Erythroblast (primary cell): ENCODE results near the gene THSD4.
"Not testable (repeated sequence)": the region's sequence is repeated elsewhere in the genome, so short reads cannot be mapped to it uniquely, and the experiment has no call there.

Experiments
- DNase-seq, 2 experiments: peaks; one replicate each; lab custom pipeline; 2025; lab: John Stamatoyannopoulos, UW
- GATA1 ChIP-seq: IDR thresholded peaks from 2 replicates; pipeline ENCODE4 v1.6.1; 2011; ENCODE audit warnings: low read depth, mild to moderate bottlenecking, control low read depth, low read length, moderate library complexity
- POLR2A ChIP-seq: IDR thresholded peaks from 2 replicates; pipeline ENCODE4 v1.6.1; 2011; ENCODE audit warnings: mild to moderate bottlenecking, low read length

The THSD4 gene

GRCh38 chr15:71141572-71141971, 26.3 kb downstream of the THSD4 start:
- TF ChIP-seq GATA1: no peak
- no peak for TF ChIP-seq POLR2A
- DNase-seq: no peak

DNA sequence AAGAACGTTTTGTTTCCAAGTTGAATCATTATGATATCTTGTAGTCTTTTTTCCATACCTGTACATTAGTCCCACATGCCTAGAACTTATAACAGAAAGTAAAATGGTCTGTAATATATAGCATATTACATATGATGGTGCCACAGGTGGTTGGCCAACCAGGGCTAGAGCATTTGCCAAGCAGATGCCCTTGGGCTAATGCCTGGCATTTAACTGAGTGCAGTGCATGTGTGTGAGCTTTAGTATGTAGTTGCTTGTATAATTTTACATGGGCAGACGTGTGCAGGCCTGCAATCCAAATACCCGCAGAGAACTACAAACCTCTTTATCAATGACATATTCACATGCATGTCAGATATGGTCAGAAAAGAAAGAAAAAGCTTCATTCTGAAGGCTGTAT, 27.5 kb downstream of the THSD4 start:
- DNase-seq: no peak
- no peak for TF ChIP-seq GATA1
- no peak for TF ChIP-seq POLR2A

DNA sequence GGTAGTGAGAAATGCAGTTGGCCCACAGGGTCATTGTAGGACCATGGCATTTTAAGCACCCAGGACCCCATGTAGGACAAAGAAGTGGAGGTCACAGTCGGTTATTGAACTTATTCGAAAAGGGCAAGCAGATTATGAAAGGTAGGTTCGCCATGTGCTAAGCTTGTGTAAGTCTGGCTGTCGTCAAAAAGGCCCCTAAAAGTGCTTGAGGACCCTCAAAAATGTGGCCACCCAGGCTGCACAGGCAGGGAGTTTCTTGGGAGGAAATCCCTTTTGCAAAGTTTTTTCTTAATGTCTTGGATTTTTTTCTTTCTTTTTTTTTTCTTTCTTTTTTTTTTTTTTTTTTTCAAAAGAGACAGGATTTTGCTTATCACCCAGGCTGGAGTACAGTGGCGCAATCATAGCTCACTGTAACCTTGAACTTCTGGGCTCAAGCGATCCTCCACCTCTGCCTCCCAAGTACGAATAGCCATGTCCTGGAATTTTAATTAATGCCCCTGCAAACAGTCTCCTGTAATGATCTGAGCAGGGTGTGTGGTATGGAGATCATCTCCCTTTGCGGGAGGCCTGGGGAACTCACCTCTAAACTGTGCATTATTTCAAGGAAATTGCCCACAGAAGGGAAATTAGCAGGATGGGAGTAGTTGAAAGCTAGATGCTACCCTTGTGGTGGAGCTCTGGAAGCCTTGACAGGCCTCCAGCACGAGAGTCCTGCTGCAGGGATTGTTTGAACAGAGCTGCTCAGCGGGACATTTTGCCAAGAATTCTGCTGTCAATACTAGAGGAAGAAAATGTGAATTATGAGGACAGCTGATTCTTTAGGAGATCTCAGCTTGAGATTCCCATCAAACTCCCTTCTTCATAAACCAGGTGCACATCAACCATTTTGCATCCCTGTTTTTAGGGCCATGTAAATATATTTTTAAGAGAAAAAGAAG, 28.4 kb downstream of the THSD4 start:
- DNase-seq: no peak
- no peak for TF ChIP-seq POLR2A
- no peak for TF ChIP-seq GATA1

GRCh38 chr15:71145648-71146047, 30.4 kb downstream of the THSD4 start:
- TF ChIP-seq POLR2A (no peak), GATA1 (no peak)
- no peak for DNase-seq

DNA sequence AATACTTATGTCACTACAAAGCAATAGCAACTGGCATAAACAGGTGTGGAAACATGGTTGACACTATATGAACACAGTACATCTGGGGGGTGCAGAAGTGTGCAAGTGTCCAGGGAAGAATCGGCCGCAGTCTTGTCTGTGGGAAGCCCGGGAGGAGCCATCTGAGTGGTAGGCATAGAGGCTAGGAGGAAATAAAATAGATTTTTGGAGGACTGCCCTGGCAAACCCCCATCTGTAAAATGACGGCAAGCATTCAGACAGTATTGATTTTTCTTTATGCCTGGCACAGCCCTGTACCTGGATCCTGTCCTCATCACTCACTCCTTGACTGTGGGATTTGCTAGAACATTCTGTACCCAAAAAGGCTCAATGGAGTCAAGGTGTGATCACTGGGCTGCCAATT, 31.3 kb downstream of the THSD4 start:
- TF ChIP-seq POLR2A (no peak), GATA1 (no peak)
- no peak for DNase-seq

DNA sequence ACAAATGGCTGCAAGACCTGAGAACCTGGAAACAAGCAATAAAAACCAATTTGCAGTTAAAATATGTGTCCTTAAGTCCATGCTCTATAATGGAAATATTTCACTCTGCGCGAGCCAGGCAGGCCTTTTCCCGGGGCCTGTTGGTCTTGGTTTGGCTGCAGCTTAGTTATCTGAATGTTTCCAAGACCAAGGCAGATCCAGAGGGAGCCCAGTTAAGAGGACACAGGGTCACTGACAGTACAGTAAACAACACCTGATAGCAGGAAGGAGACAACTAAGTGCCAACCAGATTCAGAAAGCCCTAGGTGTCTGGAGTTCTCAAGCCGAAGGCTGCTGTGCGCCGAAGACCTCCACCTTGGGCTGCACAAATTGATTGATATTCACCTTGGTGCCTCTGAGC, 32.8 kb downstream of the THSD4 start:
- TF ChIP-seq POLR2A (no peak), GATA1 (no peak)
- DNase-seq: no peak

DNA sequence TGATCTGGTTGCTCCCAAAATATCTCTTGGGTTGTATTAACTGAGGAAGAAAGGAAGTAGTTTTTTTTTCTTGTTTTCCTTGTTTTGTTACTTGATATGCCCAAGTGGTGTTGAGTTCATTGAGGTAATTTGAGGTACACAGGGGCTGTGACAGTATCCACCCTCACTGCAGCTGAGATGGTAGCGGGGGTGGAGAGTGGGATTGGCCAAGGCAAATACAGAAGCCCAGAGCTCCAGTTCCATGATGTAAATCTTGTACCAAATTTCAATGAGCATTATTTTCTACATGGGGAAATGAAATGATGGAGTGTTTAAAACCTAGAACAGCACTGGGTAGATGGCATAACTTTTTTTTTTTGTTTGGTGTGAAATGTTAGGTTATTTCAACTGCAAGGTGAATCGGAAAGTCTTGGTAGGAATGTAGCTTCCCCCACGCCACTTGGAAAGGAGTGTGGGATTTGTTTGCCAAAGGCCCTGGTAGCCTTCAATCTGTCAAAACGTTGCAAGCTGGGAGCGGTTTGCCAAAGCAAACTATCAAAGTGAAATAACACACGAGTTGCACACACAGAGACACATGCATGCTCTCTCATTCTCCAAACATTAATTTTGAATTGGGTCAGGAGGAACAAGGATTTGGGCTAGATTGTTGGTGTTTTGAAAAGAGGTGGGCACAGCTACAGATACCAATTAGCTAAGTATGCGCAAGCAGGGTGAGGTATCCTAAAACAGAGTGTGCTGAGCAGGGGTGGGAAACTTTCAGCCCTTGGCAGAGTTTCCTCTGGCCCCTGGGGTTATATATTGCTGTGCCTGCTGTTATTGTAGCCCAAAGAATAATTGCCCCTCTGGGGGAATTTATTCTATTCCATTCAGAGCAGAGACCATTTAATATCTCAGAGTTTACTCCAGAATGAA, 34.6 kb downstream of the THSD4 start:
- TF ChIP-seq GATA1 (no peak), POLR2A (no peak)
- DNase-seq: no peak

- TF ChIP-seq POLR2A: no peak
- no peak for TF ChIP-seq GATA1
- DNase-seq: no peak
Observed at GRCh38 chr15:71151081-71151480, 35.8 kb downstream of the THSD4 start.

DNA sequence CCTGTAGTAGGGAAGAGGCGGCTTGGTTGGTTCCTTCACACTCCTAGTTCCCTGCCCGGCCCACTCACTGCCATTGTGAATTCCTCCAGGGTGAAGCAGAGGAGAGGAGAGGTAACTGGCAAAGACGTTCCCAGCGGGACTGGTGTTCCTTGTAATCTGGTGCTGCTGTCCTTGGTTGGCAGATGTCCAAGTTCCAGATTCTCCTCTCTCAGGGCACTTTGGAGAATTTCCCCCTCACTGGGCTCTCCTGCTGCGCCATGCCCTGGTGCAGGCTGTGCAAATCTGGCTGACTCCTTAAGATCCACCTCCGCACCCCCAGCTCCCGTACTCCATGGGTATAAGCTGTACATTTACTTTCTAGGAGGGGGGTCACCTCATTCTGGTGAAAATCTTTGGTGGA, 37.3 kb downstream of the THSD4 start:
- TF ChIP-seq POLR2A: no peak
- no peak for TF ChIP-seq GATA1
- no peak for DNase-seq

DNA sequence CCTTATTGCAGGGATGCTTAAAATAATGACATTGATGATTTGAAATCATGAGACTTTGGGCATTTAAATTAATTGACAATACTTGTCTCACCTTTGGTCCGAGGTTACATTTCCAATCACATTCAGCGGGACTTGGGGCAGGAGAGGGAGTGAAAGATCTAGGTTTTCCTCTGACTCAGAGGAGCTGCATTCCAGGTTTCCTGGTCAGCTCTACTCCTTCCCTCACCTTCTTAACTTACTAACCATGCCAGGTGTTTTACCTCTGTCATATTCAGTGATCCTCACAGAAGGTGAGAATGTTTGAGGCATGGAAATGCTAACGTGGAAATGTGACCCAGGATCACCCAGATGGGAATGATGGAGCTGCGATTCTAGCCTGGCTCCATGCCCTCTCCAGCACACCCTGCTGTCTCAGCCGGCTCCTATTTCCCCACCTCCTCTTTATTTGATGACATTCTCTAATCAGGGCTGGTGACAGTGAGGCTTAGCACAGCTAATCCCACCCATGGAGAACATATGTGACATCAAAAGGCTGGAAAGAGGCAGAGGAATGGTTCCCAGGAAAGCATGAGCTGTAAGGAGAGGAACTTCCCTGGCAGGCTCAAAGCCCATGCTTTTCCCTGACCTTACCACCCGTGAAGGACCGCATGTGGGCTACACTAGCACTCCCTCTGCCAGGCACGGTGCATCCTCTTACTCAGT, 38.7 kb downstream of the THSD4 start:
- no peak for TF ChIP-seq GATA1
- TF ChIP-seq POLR2A: no peak
- no peak for DNase-seq

DNA sequence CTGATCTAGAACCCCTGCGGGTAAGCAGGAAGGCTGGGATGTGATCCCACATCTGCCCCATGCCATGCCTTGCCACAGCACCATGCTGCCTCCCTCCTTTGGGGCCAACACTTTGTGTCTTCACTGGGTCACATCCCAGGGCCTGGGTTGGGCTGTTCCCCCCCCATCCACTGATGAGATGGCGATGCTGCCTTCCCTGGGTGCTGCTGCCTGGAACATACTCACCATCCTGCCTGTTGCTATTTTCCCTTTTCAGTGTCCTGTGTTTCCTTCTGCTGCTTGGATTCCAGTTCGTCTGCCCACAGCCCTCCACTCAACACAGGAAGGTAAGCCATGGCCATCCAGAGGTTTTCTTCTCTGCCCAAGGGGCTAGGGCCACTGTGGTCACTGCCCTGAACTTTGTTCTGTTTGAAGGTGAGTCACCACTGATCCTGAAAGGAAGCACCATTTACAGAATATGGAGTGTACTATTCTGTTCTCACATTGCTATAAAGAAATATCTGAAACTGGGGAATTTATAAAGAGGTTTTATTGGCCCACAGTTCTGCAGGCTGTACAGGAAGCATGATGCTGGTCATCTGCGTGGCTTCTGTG, 39.4 kb downstream of the THSD4 start:
- TF ChIP-seq GATA1: no peak

GRCh38 chr15:71155534-71155933, 40.3 kb downstream of the THSD4 start:
- no peak for DNase-seq
- no peak for TF ChIP-seq POLR2A
- TF ChIP-seq GATA1: no peak

More for the DNA sequence above, 39.4 kb downstream of the THSD4 start:
- DNase-seq: no peak

- no peak for TF ChIP-seq POLR2A
- TF ChIP-seq GATA1: no peak
- no peak for DNase-seq
Observed at GRCh38 chr15:71160976-71161375, 45.7 kb downstream of the THSD4 start.

DNA sequence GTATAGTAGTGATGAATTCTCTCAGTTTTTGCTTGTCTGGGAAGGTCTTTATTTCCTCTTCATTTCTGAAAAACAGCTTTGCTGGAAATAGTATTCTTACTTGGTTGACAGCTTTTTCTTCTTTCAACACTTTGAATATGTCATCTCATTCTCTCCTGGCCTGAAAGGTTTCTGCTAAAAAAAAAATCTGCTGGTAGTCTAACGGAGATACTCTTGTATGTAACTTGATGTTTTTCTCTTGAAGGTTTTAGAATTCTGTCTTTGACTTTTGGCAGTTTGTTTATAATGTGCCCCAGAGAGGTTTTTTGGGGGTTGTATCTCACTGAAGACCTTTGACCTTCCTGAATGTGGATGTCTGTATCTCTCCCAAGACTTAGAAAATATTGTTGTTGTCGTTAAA, 47.0 kb downstream of the THSD4 start:
- no peak for DNase-seq
- TF ChIP-seq POLR2A (no peak), GATA1 (no peak)

DNA sequence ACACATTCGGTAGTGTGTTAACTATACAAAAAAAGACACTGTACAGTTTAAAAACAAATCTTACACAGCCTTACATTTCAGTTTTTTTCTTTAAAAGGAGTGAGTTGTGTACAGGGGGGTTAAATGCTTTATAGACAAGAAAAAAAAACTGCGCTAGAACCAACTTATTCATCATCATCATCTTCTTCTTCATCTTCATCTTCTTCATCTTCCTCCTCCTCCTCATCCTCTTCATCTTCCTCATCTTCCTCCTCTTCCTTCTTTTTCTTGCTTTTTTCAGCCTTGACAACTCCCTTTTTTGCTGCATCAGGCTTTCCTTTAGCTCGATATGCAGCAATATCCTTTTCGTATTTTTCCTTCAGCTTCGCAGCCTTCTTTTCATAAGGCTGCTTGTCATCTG, 49.3 kb downstream of the THSD4 start:
- DNase-seq: not testable (repeated sequence)
